SK-N-MC (cell line): ENCODE data around the gene DENND2A.

ENCODE experiments used
- DNase-seq: peaks from one replicate; pipeline ENCODE4 v3.0.0-alpha.2; 2011; ENCODE audit warnings: low read depth, low spot score
- H3K27ac ChIP-seq: fragments of 200-600 bp; sonication (generic); 2 replicates; pipeline ENCODE4 v1.5.1; 2016; ENCODE audit warnings: mixed run types
- H3K36me3 ChIP-seq: fragments of 200-600 bp; sonication (generic); 2 replicates; pipeline ENCODE4 v1.6.1; 2017; ENCODE audit warnings: antibody characterized with exemption, low read length, mixed read lengths; ENCODE audit not compliant: insufficient read depth
- H3K4me3 ChIP-seq: fragments of 200-600 bp; sonication (generic); 2 replicates; pipeline ENCODE4 v1.5.1; 2016
- H3K9ac ChIP-seq: fragments of 200-600 bp; sonication (generic); 2 replicates; pipeline ENCODE4 v1.8.0; 2017; ENCODE audit warnings: mixed run types, mixed read lengths; ENCODE audit not compliant: insufficient read length
- H3K9me3 ChIP-seq: fragments of 200-600 bp; sonication (generic); 2 replicates; pipeline ENCODE4 v1.6.1; 2017; ENCODE audit warnings: low read depth, mild to moderate bottlenecking, antibody characterized with exemption, low read length, moderate library complexity, mixed read lengths
- EZH2 ChIP-seq: fragments of 200-600 bp; sonication (generic); IDR thresholded peaks from one replicate; pipeline ENCODE4 v1.6.1; 2017; ENCODE audit warnings: antibody characterized with exemption
- FOXP2 ChIP-seq: optimal IDR thresholded peaks from 2 replicates; pipeline ENCODE3; 2011; ENCODE audit warnings: mild to moderate bottlenecking, moderate library complexity; ENCODE audit not compliant: insufficient read depth; ENCODE audit errors: extremely low read length, control extremely low read depth
- POLR2AphosphoS5 ChIP-seq: IDR thresholded peaks from 2 replicates; pipeline ENCODE4 v1.6.1; 2012; ENCODE audit warnings: mild to moderate bottlenecking, low read depth, low read length, borderline replicate concordance

Gene DENND2A

DNA sequence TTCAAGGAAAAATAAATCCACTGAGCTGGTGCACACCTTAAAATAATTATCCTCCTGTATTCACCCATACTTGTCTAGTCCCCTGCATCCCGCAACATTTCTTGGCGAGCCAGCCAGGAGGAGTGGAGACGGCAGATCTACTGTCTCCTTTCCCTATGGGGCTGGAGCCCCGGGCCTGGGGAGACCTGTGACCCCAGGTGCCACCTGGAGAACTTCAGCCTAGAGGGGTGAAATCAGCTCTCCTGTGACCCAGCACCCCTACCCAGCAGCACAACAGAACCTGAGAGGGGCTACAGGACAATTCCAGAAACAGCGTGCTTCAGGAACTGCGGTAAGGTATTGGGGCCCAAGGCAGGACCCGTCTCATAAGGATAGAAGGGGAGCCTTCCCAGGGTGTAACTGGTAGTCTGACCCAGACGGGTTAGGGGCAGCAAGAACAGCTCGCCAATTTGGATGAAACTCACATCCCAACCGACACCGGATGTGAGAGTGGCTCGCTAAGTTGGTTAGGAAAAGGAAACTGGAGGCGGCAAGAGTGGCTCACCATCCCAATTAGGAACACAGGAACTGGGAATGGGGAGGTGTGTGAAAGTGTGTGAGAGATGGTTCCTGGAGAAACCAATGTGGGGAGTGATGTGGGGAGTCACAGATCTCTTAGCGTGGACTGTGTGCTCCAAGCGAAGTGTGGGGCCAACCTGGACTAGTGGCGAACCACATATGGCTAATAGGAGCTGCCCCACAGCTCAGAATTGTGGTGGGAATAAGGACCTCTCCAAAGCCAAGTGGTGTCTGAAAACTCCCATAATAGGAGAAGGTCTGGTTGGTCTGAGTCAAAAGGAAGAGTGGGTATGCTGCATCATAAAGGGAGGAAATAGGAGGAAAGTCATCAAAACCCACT, 15.1 kb upstream of the DENND2A start:
- DNase-seq = no peak
- no peaks in the 10 kb centered on the region for H3K36me3 ChIP-seq
- H3K4me3 ChIP-seq = no peak overlapping the region
- TF ChIP-seq EZH2 (no peak), FOXP2 (no peak), POLR2AphosphoS5 (no peak)
- H3K9ac ChIP-seq = no peak overlapping the region
- H3K9me3 ChIP-seq = no peaks in the 10 kb centered on the region
- H3K27ac ChIP-seq = no peak overlapping the region

DNA sequence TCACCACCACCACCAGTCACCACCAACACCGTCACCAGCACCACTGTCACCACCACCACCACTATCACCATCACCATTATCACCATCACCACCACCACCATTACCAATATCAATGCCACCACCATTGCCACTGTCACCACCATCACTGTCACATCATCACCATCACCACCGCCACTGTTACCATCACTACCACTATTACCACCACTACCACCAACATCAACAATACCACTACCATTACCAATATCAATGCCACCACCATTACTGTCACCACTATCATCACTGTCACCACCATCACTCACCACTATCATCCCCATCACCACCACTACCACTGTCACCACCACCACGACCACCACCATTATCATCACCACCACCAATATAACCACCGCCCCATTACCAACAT, 14.0 kb upstream of the DENND2A start:
- TF ChIP-seq POLR2AphosphoS5 (no peak), FOXP2 (no peak), EZH2 (no peak)
- H3K27ac ChIP-seq = no peak overlapping the region
- H3K9ac ChIP-seq = no peak overlapping the region
- H3K36me3 ChIP-seq = no peaks in the 10 kb centered on the region
- no peak overlapping the region for H3K4me3 ChIP-seq
- no peak for DNase-seq
- H3K9me3 ChIP-seq = no peaks in the 10 kb centered on the region

GRCh38 chr7:140654109-140654387, 13.4 kb upstream of the DENND2A start:
- Histone ChIP-seq H3K27ac (no peak overlapping the region), H3K36me3 (no peaks in the 10 kb centered on the region), H3K9ac (no peak overlapping the region), H3K9me3 (no peaks in the 10 kb centered on the region), H3K4me3 (no peak overlapping the region)
- no peak for DNase-seq
- no peak for TF ChIP-seq POLR2AphosphoS5
- TF ChIP-seq EZH2 = no peak
- TF ChIP-seq FOXP2 = no peak

DNA sequence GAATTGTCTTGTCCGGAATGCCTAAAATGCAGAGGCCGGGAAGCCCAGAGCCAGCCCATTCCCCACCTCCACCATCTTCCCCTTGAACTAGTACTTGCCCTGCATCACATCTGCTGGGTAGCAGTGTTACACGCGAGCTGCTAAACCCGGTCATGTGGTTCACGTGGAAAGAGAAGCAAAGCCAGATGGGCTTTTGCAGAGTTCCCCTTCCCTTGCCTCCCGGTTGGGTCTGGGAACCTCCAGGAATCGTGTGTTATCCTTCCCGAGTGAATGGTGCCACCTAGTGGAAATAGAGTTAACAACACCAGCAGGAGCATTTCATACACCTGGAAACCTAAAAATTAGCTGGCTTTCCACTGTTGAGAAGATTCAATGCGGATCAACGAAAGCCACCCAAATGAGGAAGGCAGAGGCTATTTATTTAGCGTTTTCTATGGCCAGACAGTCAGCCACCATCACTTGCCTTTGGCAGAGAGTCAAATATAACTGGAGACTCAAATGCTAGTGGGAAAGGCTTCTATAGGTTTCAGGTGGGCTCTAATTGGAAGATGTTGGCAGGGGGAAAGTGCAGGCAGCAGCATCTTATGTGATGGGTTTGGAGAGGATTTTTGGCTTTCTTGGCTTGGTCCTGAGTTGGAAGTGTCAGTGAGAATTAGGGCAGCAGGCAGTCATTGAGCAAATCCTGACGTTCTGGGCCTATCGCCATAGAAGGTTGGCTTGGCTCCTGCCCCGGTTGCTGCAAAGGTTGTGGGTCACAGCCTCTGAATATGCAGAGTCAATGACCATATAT, 12.9 kb upstream of the DENND2A start:
- no peak for TF ChIP-seq EZH2
- no peak for TF ChIP-seq POLR2AphosphoS5
- TF ChIP-seq FOXP2 = no peak
- H3K9ac ChIP-seq = no peak overlapping the region
- no peaks in the 10 kb centered on the region for H3K36me3 ChIP-seq
- H3K27ac ChIP-seq = no peak overlapping the region
- DNase-seq = peak; percentile 52
- no peaks in the 10 kb centered on the region for H3K9me3 ChIP-seq
- no peak overlapping the region for H3K4me3 ChIP-seq

DNA sequence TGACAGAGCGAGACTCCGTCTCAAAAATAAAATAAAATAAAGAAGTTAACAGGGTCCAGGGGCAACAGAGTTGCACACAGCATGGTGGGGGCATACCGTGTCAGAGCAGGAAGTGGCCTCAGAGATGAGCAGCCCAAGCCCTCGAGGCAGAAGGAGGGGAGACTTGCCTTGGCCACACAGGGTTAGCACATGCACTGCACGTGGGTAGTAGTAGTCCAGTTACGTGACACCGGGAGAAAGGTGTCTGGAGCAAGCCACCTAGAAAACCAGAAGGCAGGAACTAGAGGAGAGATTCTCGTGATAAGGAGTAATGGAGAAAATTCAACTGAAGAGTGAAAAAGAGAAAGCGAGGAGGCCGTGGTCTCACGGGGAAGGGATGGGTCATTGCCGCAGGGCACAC, 9.8 kb upstream of the DENND2A start:
- Histone ChIP-seq H3K36me3 (no peaks in the 10 kb centered on the region), H3K27ac (no peak overlapping the region), H3K9ac (no peak overlapping the region), H3K4me3 (no peak overlapping the region), H3K9me3 (no peaks in the 10 kb centered on the region)
- no peak for DNase-seq
- TF ChIP-seq FOXP2 = no peak
- TF ChIP-seq POLR2AphosphoS5 = no peak
- no peak for TF ChIP-seq EZH2

GRCh38 chr7:140649556-140650205, 9.1 kb upstream of the DENND2A start:
- DNase-seq = no peak
- Histone ChIP-seq H3K9ac (no peak overlapping the region), H3K9me3 (no peaks in the 10 kb centered on the region), H3K36me3 (no peaks in the 10 kb centered on the region), H3K27ac (no peak overlapping the region), H3K4me3 (no peak overlapping the region)
- TF ChIP-seq EZH2 (no peak), POLR2AphosphoS5 (no peak), FOXP2 (no peak)

DNA sequence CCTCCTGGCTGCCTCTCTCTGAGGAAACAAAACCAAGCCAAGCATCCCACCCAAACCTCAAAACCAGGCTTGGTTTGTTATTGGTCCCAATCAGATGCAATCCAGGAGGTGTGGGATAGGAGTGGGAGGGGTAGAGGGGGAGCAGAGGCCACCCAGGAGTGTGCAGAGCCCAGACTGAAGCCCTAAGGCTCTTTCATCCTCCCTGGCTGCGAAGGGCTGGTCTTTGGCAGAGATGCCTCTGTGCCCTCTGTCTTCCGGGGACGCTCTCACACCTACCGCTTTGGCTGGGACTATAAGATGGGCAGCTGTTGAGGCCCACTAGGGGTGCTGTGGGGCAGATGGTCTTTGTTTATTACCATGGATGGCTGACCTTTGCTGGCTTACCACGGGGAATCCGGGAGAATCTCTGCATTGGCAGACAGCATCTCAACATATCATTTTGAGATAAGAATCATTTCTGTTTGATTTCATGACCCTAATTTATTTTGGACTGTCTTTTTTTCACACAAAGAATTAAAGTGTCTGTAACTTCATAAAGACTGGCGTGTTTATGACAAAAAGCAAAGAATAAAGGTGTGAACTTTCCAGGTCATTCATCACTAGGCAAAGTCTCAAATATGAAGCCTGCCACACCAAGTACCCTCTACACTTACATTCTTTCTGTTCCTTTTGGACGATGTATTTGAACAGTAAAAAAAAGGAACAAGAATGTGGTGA, 6.5 kb upstream of the DENND2A start:
- DNase-seq = no peak
- H3K36me3 ChIP-seq = no peaks in the 10 kb centered on the region
- no peaks in the 10 kb centered on the region for H3K9me3 ChIP-seq
- H3K27ac ChIP-seq = no peak overlapping the region
- TF ChIP-seq FOXP2 (no peak), POLR2AphosphoS5 (no peak)
- H3K4me3 ChIP-seq = no peak overlapping the region
- no peak overlapping the region for H3K9ac ChIP-seq
